Liver (tissue), 9 donors: ENCODE results near the gene MYO18A. TPM values are rescaled to one million over a fixed set of nuclear protein-coding genes. Genes with fewer than 3 reads are reported as not detected.
"Not testable (repeated sequence)": the region's sequence is repeated elsewhere in the genome, so short reads cannot be mapped to it uniquely, and the experiment has no call there.

ENCODE experiments used
- DNase-seq: peaks from one replicate; pipeline ENCODE4 v3.0.0-alpha.2; 2017; ENCODE audit warnings: low spot score
- H3K27ac ChIP-seq, 2 donors: one replicate each; pipeline ENCODE4 v1.7.0; 2013; ENCODE audit warnings: inconsistent platforms in 2 of 2, low read length in 2 of 2, control low read depth in 1 of 2, low read depth in 1 of 2, mild to moderate bottlenecking in 1 of 2
- H3K27me3 ChIP-seq, 4 donors: one replicate each; pipeline versions ENCODE4 v1.6.1 to v1.7.0; 2013; ENCODE audit warnings: low read length in 3 of 4, inconsistent platforms in 1 of 4, mild to moderate bottlenecking in 1 of 4, moderate library complexity in 1 of 4; ENCODE audit not compliant: control insufficient read depth in 4 of 4, insufficient read depth in 4 of 4
- H3K36me3 ChIP-seq, 4 donors: one replicate each; pipeline versions ENCODE4 v1.6.1 to v1.7.0; 2013; ENCODE audit warnings: low read length in 3 of 4, mild to moderate bottlenecking in 3 of 4, low read depth in 1 of 4, moderate library complexity in 1 of 4; ENCODE audit not compliant: control insufficient read depth in 4 of 4, insufficient read depth in 3 of 4
- H3K4me1 ChIP-seq, 4 donors: one replicate each; pipeline versions ENCODE4 v1.6.1 to v1.7.0; 2013; ENCODE audit warnings: low read length in 3 of 4, mild to moderate bottlenecking in 3 of 4, moderate library complexity in 1 of 4; ENCODE audit not compliant: control insufficient read depth in 4 of 4, insufficient read depth in 4 of 4
- H3K4me3 ChIP-seq, 3 donors: one replicate each; pipeline versions ENCODE4 v1.6.1 to v1.7.0; 2013; ENCODE audit warnings: low read length in 3 of 3, control low read depth in 1 of 3, low read depth in 1 of 3, mild to moderate bottlenecking in 1 of 3
- H3K9ac ChIP-seq, 2 donors: one replicate each; pipeline ENCODE4 v1.7.0; 2013; ENCODE audit warnings: low read length in 2 of 2, mild to moderate bottlenecking in 2 of 2, moderate library complexity in 2 of 2, control low read depth in 1 of 2, low read depth in 1 of 2
- H3K9me3 ChIP-seq, 4 donors: one replicate each; pipeline versions ENCODE4 v1.6.1 to v1.7.0; 2013; ENCODE audit warnings: low read length in 3 of 4; ENCODE audit not compliant: control insufficient read depth in 4 of 4
- EGR1 ChIP-seq, 2 donors: IDR thresholded peaks; 2 replicates each; pipeline ENCODE4 v1.6.1; 2016 to 2018; ENCODE audit warnings: antibody characterized with exemption in 2 of 2, low read depth in 2 of 2
- FOXA1 ChIP-seq: IDR thresholded peaks from 2 replicates; pipeline ENCODE4 v1.6.1; 2016; ENCODE audit warnings: antibody characterized with exemption
- FOXA2 ChIP-seq: IDR thresholded peaks from 2 replicates; pipeline ENCODE4 v1.6.1; 2016; ENCODE audit warnings: antibody characterized with exemption
- HNF4A ChIP-seq, 2 donors: conservative IDR thresholded peaks; 2 replicates each; pipeline ENCODE4 v1.6.1; 2016; ENCODE audit warnings: antibody characterized with exemption in 2 of 2, mild to moderate bottlenecking in 2 of 2
- JUND ChIP-seq, 2 donors: IDR thresholded peaks; 2 replicates each; pipeline ENCODE4 v1.6.1; 2016; ENCODE audit warnings: antibody characterized with exemption in 2 of 2
- NR2F2 ChIP-seq: IDR thresholded peaks from 2 replicates; pipeline ENCODE4 v1.6.1; 2016; ENCODE audit warnings: antibody characterized with exemption
- RAD21 ChIP-seq, 2 donors: IDR thresholded peaks; 2 replicates each; pipeline ENCODE4 v1.6.1; 2016; ENCODE audit warnings: antibody characterized with exemption in 2 of 2, mild to moderate bottlenecking in 2 of 2
- SP1 ChIP-seq: IDR thresholded peaks from 2 replicates; pipeline ENCODE4 v1.6.1; 2018; ENCODE audit warnings: antibody characterized with exemption, mild to moderate bottlenecking
- YY1 ChIP-seq: IDR thresholded peaks from 2 replicates; pipeline ENCODE4 v1.6.1; 2016; ENCODE audit warnings: antibody characterized with exemption, mild to moderate bottlenecking
- WGBS: extraction: QIAGEN DNeasy Blood & Tissue Kit; methylation state at CpG from one replicate; pipeline ENCODE4 v1.1.7; 2013; 5-methylcytosine and 5-hydroxymethylcytosine counted together
- polyA plus RNA-seq, 2 donors: library from polyadenylated mRNA; stranded (reverse) in 1 of 2; unstranded in 1 of 2; fragments of 200-250 nt in 1 of 2; fragments of >200 nt in 1 of 2; fragmentation: Nextera tagmentation in 1 of 2; extraction: Ambion mirVana in 1 of 2; gene quantifications; one replicate each; pipeline versions ENCODE4 v1.2.1 to v1.2.3, GENCODE V29; 2013 to 2015
- total RNA-seq, 2 donors: library from RNA; depleted of rRNA; stranded (reverse); fragments of >200 nt; gene quantifications; one replicate each; pipeline ENCODE4 v1.2.3, GENCODE V29; 2014
- TF ChIP-seq, protein P1 (sequence below): IDR thresholded peaks from 2 replicates; pipeline ENCODE4 v1.6.1; 2016; ENCODE audit warnings: antibody characterized with exemption, mild to moderate bottlenecking
- TF ChIP-seq, protein P2 (sequence below): fragments of 150-350 bp; IDR thresholded peaks from 2 replicates; pipeline ENCODE4 v1.5.1; 2017; ENCODE audit warnings: improper control_type of control experiment, low read depth, low read length; ENCODE audit not compliant: missing input control
- TF ChIP-seq, protein P3 (sequence below): IDR thresholded peaks from 2 replicates; pipeline ENCODE4 v1.6.1; 2016; ENCODE audit warnings: antibody characterized with exemption
- TF ChIP-seq, protein P4 (sequence below): IDR thresholded peaks from 2 replicates; pipeline ENCODE4 v1.6.1; 2016; ENCODE audit warnings: antibody characterized with exemption
- donor health status: healthy.
- donor health status: healthy.
- donor health status: healthy.
- donor health status: healthy.
- donor health status: healthy.

Gene MYO18A
- total and polyA plus RNA-seq, 4 donors: 26.3 to 81.6 (median 37.3) TPM

DNA sequence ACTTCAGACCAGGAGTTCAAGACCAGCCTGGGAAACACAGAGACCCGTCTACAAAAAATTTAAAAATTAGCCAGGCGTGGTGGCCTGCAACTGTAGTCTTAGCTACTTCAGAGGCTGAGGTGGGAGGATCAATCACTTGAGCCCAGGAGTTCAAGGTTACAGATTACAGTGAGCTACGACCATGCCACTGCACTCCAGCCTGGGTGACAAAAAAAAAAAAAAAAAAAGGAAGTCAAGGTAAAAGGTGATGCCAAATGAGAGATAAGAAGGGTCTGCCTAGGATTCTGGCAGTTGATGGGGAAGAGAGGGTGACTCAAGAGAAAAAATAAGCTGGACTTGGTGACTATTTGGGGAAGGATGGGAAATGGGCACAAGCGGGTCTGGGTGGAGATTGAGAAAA is 32.5 kb downstream of the MYO18A start:
- WGBS: 58% methylated on average over 4 of the region's 4 CpGs
- H3K36me3 ChIP-seq: no peaks in the 10 kb centered on the region
- H3K9ac ChIP-seq: no peak overlapping the region
- peaks cover 8 to 55% (median 40%) of the 10 kb centered on the region in 4 donors for H3K4me1 ChIP-seq
- DNase-seq: no peak
- H3K27ac ChIP-seq: peak overlapping the region in 1 of 2 donors; percentile 41
- TF ChIP-seq, protein P1, sequence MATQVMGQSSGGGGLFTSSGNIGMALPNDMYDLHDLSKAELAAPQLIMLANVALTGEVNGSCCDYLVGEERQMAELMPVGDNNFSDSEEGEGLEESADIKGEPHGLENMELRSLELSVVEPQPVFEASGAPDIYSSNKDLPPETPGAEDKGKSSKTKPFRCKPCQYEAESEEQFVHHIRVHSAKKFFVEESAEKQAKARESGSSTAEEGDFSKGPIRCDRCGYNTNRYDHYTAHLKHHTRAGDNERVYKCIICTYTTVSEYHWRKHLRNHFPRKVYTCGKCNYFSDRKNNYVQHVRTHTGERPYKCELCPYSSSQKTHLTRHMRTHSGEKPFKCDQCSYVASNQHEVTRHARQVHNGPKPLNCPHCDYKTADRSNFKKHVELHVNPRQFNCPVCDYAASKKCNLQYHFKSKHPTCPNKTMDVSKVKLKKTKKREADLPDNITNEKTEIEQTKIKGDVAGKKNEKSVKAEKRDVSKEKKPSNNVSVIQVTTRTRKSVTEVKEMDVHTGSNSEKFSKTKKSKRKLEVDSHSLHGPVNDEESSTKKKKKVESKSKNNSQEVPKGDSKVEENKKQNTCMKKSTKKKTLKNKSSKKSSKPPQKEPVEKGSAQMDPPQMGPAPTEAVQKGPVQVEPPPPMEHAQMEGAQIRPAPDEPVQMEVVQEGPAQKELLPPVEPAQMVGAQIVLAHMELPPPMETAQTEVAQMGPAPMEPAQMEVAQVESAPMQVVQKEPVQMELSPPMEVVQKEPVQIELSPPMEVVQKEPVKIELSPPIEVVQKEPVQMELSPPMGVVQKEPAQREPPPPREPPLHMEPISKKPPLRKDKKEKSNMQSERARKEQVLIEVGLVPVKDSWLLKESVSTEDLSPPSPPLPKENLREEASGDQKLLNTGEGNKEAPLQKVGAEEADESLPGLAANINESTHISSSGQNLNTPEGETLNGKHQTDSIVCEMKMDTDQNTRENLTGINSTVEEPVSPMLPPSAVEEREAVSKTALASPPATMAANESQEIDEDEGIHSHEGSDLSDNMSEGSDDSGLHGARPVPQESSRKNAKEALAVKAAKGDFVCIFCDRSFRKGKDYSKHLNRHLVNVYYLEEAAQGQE: no peak
- TF ChIP-seq YY1 (no peak), FOXA1 (no peak)
- TF ChIP-seq, protein P2, sequence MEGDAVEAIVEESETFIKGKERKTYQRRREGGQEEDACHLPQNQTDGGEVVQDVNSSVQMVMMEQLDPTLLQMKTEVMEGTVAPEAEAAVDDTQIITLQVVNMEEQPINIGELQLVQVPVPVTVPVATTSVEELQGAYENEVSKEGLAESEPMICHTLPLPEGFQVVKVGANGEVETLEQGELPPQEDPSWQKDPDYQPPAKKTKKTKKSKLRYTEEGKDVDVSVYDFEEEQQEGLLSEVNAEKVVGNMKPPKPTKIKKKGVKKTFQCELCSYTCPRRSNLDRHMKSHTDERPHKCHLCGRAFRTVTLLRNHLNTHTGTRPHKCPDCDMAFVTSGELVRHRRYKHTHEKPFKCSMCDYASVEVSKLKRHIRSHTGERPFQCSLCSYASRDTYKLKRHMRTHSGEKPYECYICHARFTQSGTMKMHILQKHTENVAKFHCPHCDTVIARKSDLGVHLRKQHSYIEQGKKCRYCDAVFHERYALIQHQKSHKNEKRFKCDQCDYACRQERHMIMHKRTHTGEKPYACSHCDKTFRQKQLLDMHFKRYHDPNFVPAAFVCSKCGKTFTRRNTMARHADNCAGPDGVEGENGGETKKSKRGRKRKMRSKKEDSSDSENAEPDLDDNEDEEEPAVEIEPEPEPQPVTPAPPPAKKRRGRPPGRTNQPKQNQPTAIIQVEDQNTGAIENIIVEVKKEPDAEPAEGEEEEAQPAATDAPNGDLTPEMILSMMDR: no peak
- H3K9me3 ChIP-seq: no peaks in the 10 kb centered on the region
- no peaks in the 10 kb centered on the region for H3K27me3 ChIP-seq
- H3K4me3 ChIP-seq: no peak overlapping the region

DNA sequence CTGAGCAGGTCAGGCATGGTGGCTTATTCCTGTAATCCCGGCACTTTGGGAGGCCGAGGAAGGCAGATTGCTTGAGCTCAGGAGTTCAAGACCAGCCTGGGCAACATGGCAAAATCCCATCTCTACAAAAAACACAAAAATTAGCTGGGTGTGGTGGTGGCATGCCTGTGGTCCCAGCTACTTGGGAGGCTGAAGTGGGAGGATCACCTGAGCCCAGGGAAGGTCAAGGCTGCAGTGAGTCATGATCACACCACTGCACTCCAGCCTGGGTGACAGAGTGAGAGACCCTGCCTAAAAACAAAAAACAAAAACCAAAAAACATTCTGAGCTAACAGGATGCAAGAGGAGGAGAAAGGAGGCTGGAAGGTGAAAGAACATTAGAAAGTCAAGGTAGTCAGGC is 33.0 kb downstream of the MYO18A start:
- not testable (repeated sequence) for H3K4me3 ChIP-seq, H3K9ac ChIP-seq, H3K27me3 ChIP-seq, H3K9me3 ChIP-seq, DNase-seq, H3K36me3 ChIP-seq
- 93% methylated on average over 2 of the region's 2 CpGs for WGBS
- Histone ChIP-seq H3K4me1 (peaks cover 8 to 58% (median 40%) of the 10 kb centered on the region in 4 donors), H3K27ac (peak overlapping the region; percentile 29 to 41)

DNA sequence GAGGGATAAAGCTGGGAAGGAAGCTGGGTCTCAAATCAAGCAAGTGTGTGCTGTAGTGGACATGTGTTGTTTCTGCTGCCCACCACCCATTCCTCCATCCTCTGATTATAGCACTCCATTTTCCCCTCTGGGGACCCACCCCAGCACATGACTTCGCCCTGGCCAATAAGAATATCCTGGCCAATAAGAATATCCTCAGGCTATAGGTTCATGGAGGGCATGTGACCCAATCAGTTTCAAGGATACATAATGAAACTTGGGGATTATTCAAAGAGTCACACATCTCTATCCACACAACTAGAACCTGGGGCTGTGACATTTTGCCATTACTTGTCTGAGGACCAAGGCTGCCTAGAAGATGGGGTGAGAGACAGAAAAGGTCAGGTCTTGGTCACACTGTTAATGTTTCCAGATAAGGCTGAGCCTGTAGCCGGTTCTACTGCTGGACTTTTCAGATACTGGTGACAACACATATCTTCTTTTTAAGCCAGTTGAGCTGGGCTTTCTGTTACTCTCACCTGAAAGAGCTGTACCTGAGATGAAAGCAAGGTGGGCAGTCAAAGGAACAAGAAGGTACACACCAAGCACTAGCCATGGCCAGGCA is 33.7 kb downstream of the MYO18A start:
- no peak overlapping the region for H3K4me3 ChIP-seq
- peaks cover 8 to 61% (median 43%) of the 10 kb centered on the region in 4 donors for H3K4me1 ChIP-seq
- no peaks in the 10 kb centered on the region for H3K27me3 ChIP-seq
- DNase-seq: no peak
- H3K9me3 ChIP-seq: no peaks in the 10 kb centered on the region
- H3K9ac ChIP-seq: no peak overlapping the region
- no peaks in the 10 kb centered on the region for H3K36me3 ChIP-seq
- WGBS: 76% methylated on average over 2 of the region's 2 CpGs
- peak overlapping the region in 1 of 2 donors; percentile 41 for H3K27ac ChIP-seq
- TF ChIP-seq YY1 (no peak), NR2F2 (no peak), SP1 (no peak), EGR1 (IDR thresholded peaks at IDR 0.05; ENCODE audit: low read depth in 2 of 2) (no peak), HNF4A (conservative IDR thresholded peaks at IDR 0.05) (no peak), JUND (IDR thresholded peaks at IDR 0.05) (no peak), FOXA2 (no peak), RAD21 (IDR thresholded peaks at IDR 0.05) (no peak)
- TF ChIP-seq, protein P1: no peak
- TF ChIP-seq, protein P3, sequence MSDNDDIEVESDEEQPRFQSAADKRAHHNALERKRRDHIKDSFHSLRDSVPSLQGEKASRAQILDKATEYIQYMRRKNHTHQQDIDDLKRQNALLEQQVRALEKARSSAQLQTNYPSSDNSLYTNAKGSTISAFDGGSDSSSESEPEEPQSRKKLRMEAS: no peak
- TF ChIP-seq, protein P2: no peak
- TF ChIP-seq, protein P4, sequence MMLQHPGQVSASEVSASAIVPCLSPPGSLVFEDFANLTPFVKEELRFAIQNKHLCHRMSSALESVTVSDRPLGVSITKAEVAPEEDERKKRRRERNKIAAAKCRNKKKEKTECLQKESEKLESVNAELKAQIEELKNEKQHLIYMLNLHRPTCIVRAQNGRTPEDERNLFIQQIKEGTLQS: no peak
